ENCODE results near the gene SH3BP4. TPM values are rescaled to one million over a fixed set of nuclear protein-coding genes. Genes with fewer than 3 reads are reported as not detected.

The SH3BP4 gene
- total RNA-seq, 4 donors from 2014 or later = 16.5 to 32.8 (median 26.4) TPM

GRCh38 chr2:235091983-235092382 lies 140.2 kb downstream of the SH3BP4 start:
- TF ChIP-seq POLR2A (IDR thresholded peaks at IDR 0.05) = no peak
- no peak for TF ChIP-seq CTCF (IDR thresholded peaks at IDR 0.05)
- Histone ChIP-seq H3K27me3 (no peaks in the 10 kb centered on the region), H3K4me1 (peaks cover 0 to 6% (median 0%) of the 10 kb centered on the region in 4 donors), H3K36me3 (no peaks in the 10 kb centered on the region), H3K9me3 (no peaks in the 10 kb centered on the region), H3K27ac (no peak overlapping the region), H3K4me3 (no peak overlapping the region)
- DNase-seq = no peak

GRCh38 chr2:235092433-235093223 lies 140.8 kb downstream of the SH3BP4 start:
- DNase-seq = no peak
- Histone ChIP-seq H3K27me3 (no peaks in the 10 kb centered on the region), H3K9me3 (no peaks in the 10 kb centered on the region), H3K27ac (no peak overlapping the region), H3K4me1 (peaks cover 0 to 6% (median 0%) of the 10 kb centered on the region in 4 donors), H3K4me3 (no peak overlapping the region), H3K36me3 (no peaks in the 10 kb centered on the region)
- TF ChIP-seq POLR2A (IDR thresholded peaks at IDR 0.05) = no peak

- no peak overlapping the region for H3K27ac ChIP-seq
- TF ChIP-seq CTCF (IDR thresholded peaks at IDR 0.05) (no peak), POLR2A (IDR thresholded peaks at IDR 0.05) (no peak)
- H3K9me3 ChIP-seq = no peaks in the 10 kb centered on the region
- no peak overlapping the region for H3K4me3 ChIP-seq
- no peak for DNase-seq
- H3K4me1 ChIP-seq = no peaks in the 10 kb centered on the region
- H3K27me3 ChIP-seq = no peaks in the 10 kb centered on the region
- no peaks in the 10 kb centered on the region for H3K36me3 ChIP-seq
Observed at GRCh38 chr2:235094457-235094856, 142.6 kb downstream of the SH3BP4 start.

- Histone ChIP-seq H3K27me3 (no peaks in the 10 kb centered on the region), H3K4me1 (no peaks in the 10 kb centered on the region), H3K27ac (no peak overlapping the region), H3K36me3 (no peaks in the 10 kb centered on the region), H3K9me3 (no peaks in the 10 kb centered on the region), H3K4me3 (no peak overlapping the region)
- no peak for DNase-seq
- TF ChIP-seq POLR2A (IDR thresholded peaks at IDR 0.05) (no peak), CTCF (IDR thresholded peaks at IDR 0.05) (no peak)
Observed at GRCh38 chr2:235095569-235095968, 143.8 kb downstream of the SH3BP4 start.

GRCh38 chr2:235096447-235096846 lies 144.6 kb downstream of the SH3BP4 start:
- no peaks in the 10 kb centered on the region for H3K36me3 ChIP-seq
- H3K4me1 ChIP-seq = no peaks in the 10 kb centered on the region
- no peaks in the 10 kb centered on the region for H3K27me3 ChIP-seq
- H3K9me3 ChIP-seq = no peaks in the 10 kb centered on the region
- no peak for DNase-seq
- H3K4me3 ChIP-seq = no peak overlapping the region
- H3K27ac ChIP-seq = no peak overlapping the region
- no peak for TF ChIP-seq POLR2A (IDR thresholded peaks at IDR 0.05)
- TF ChIP-seq CTCF (IDR thresholded peaks at IDR 0.05) = no peak

- Histone ChIP-seq H3K36me3 (no peaks in the 10 kb centered on the region), H3K4me3 (no peak overlapping the region), H3K4me1 (no peaks in the 10 kb centered on the region), H3K27ac (no peak overlapping the region), H3K27me3 (no peaks in the 10 kb centered on the region), H3K9me3 (no peaks in the 10 kb centered on the region)
- no peak for DNase-seq
- TF ChIP-seq CTCF (IDR thresholded peaks at IDR 0.05) = no peak
- no peak for TF ChIP-seq POLR2A (IDR thresholded peaks at IDR 0.05)
Observed at GRCh38 chr2:235097196-235097595, 145.4 kb downstream of the SH3BP4 start.

Measured in Peyer's patch (tissue), 4 donors.